NOMO-1 treated with dmso at 0.1 percent for 144 hours (cell line): ENCODE data around the gene PYCARD.
A peak's percentile ranks its signal among the peaks of the same experiment; 100 is the strongest.
"Not testable (repeated sequence)": the region's sequence is repeated elsewhere in the genome, so short reads cannot be mapped to it uniquely, and the experiment has no call there.

Experiments
- DNase-seq: peaks from one replicate; lab custom pipeline; 2025; ENCODE audit not compliant: unreplicated experiment; lab: John Stamatoyannopoulos, UW

The PYCARD gene

GRCh38 chr16:31215287-31216162 is 13.0 kb upstream of the PYCARD start:
- DNase-seq, result no peak

GRCh38 chr16:31214708-31215286 is 12.2 kb upstream of the PYCARD start:
- DNase-seq, result no peak

- DNase-seq, result no peak
Measured at GRCh38 chr16:31213877-31214707, 11.5 kb upstream of the PYCARD start, which contains the start of gene TRIM72. TSS of gene TRIM72 (plus strand) at chr16:31214119. CDS start at chr16:31214739, 620 bp downstream.

- DNase-seq, result no peak
Measured at GRCh38 chr16:31213342-31213741, 10.8 kb upstream of the PYCARD start.

- DNase-seq, result no peak
Measured at GRCh38 chr16:31206776-31207175, 4.2 kb upstream of the PYCARD start.

GRCh38 chr16:31204871-31205666 is 2.5 kb upstream of the PYCARD start:
- DNase-seq, result no peak

GRCh38 chr16:31201582-31202413 is 762 bp downstream of the PYCARD start:
- DNase-seq, result peak; percentile 88

- peak; percentile 66 for DNase-seq
Measured at GRCh38 chr16:31200821-31201568, 1.6 kb downstream of the PYCARD start.

GRCh38 chr16:31200111-31200510 is 2.4 kb downstream of the PYCARD start:
- DNase-seq, result not testable (repeated sequence)

- DNase-seq, result no peak
Measured at GRCh38 chr16:31199430-31200041, 3.0 kb downstream of the PYCARD start.

GRCh38 chr16:31198207-31198882 is 4.2 kb downstream of the PYCARD start:
- DNase-seq, result peak; percentile 26

GRCh38 chr16:31196324-31197088 is 6.1 kb downstream of the PYCARD start:
- no peak for DNase-seq

- not testable (repeated sequence) for DNase-seq
Measured at GRCh38 chr16:31195861-31196260, 6.7 kb downstream of the PYCARD start.

- no peak for DNase-seq
Measured at GRCh38 chr16:31194898-31195297, 7.7 kb downstream of the PYCARD start.

- DNase-seq, result no peak
Measured at GRCh38 chr16:31193874-31194273, 8.7 kb downstream of the PYCARD start.

GRCh38 chr16:31192856-31193642 is 9.5 kb downstream of the PYCARD start:
- no peak for DNase-seq
